HG02938 (cell line): Measurements from ENCODE around the gene TTLL5.
"Not testable (repeated sequence)": the region's sequence is repeated elsewhere in the genome, so short reads cannot be mapped to it uniquely, and the experiment has no call there.

Experiments used
- ATAC-seq: cut with Tn5 transposase; IDR thresholded peaks from one replicate; pipeline ENCODE4 v1.9.1; 2021; ENCODE audit warnings: mild to moderate bottlenecking, moderate library complexity; ENCODE audit not compliant: unreplicated experiment

Gene TTLL5

GRCh38 chr14:75906680-75907280, 245.7 kb downstream of the TTLL5 start:
- no peak for ATAC-seq

- ATAC-seq = no peak
These were observed 246.8 kb downstream of the TTLL5 start for GRCh38 chr14:75907756-75908359.

GRCh38 chr14:75909630-75910029, 248.6 kb downstream of the TTLL5 start:
- no peak for ATAC-seq

- ATAC-seq = no peak
These were observed 249.0 kb downstream of the TTLL5 start for GRCh38 chr14:75910048-75910447.

- no peak for ATAC-seq
These were observed 250.8 kb downstream of the TTLL5 start for GRCh38 chr14:75911883-75912282.

GRCh38 chr14:75913183-75913582, 252.1 kb downstream of the TTLL5 start:
- no peak for ATAC-seq

- ATAC-seq = no peak
These were observed 254.0 kb downstream of the TTLL5 start for GRCh38 chr14:75915045-75915444.

GRCh38 chr14:75917322-75917945, 256.4 kb downstream of the TTLL5 start:
- no peak for ATAC-seq

GRCh38 chr14:75917946-75918335, 256.9 kb downstream of the TTLL5 start:
- no peak for ATAC-seq

- not testable (repeated sequence) for ATAC-seq
These were observed 259.4 kb downstream of the TTLL5 start for GRCh38 chr14:75920421-75920820.

GRCh38 chr14:75925141-75925840, 264.2 kb downstream of the TTLL5 start:
- not testable (repeated sequence) for ATAC-seq

GRCh38 chr14:75926431-75927115, 265.5 kb downstream of the TTLL5 start:
- ATAC-seq = no peak

- no peak for ATAC-seq
These were observed 266.6 kb downstream of the TTLL5 start for GRCh38 chr14:75927564-75928087.

GRCh38 chr14:75928690-75929181, 267.7 kb downstream of the TTLL5 start:
- ATAC-seq = no peak

- no peak for ATAC-seq
These were observed 272.8 kb downstream of the TTLL5 start for GRCh38 chr14:75933712-75934296.

GRCh38 chr14:75934998-75935628, 274.1 kb downstream of the TTLL5 start:
- ATAC-seq = no peak

GRCh38 chr14:75939200-75939599, 278.2 kb downstream of the TTLL5 start:
- ATAC-seq = no peak

- no peak for ATAC-seq
These were observed 280.0 kb downstream of the TTLL5 start for GRCh38 chr14:75941030-75941429.

- no peak for ATAC-seq
These were observed 283.7 kb downstream of the TTLL5 start for GRCh38 chr14:75944607-75945241.

- no peak for ATAC-seq
These were observed 285.7 kb downstream of the TTLL5 start for GRCh38 chr14:75946785-75947184.
